Left lobe of liver (tissue), 2 donors: ENCODE measurements around the gene PFDN4. TPM values are rescaled to one million over a fixed set of nuclear protein-coding genes. Genes with fewer than 3 reads are reported as not detected.
"Not testable (repeated sequence)": the region's sequence is repeated elsewhere in the genome, so short reads cannot be mapped to it uniquely, and the experiment has no call there.

ENCODE experiments used
- ATAC-seq: fragments of 200-7000 bp; cut with Tn5 transposase; one replicate; pipeline ENCODE4 v1.9.1; 2020; ENCODE audit warnings: mild to moderate bottlenecking, moderate library complexity
- DNase-seq: peaks from one replicate; pipeline ENCODE4 v3.0.0-alpha.2; 2020; ENCODE audit warnings: low spot score
- total RNA-seq: library from RNA; stranded (reverse); gene quantifications from one replicate; pipeline ENCODE4 v1.2.1, GENCODE V29; 2021
- donor health status: DM: no; HTN: no; CAD: no; lungs with moderate emphysema.
- donor health status: DM: no; HTN: yes; CAD: no.

The PFDN4 gene
- total RNA-seq, 1 donor from 2014 or later, result 4.3 TPM

DNA sequence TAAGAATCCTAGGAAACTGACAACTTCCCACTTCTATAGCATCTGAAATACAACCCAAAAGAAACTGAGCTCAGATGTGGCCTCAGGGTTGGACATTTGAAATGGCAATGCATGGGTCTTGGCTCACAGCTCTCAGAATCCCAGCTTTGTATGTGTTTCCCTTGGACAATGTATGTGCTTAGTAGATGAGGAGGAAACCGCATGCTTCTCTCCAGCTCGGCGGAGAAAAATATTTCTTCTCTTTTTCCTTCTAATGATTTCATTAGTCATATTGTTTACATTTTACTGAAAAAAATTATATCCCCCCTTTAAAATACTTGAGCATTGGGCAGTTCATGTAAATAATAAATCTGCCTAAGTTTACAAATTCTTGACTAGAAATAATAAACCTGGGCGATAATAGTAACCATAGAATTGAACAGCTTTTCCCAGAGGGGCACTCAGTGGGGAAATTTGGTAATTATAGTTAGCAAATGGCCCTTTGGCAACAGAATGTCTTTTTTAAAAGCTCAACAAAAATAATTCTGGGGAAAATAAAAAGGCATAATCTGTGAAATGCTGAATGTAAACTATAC is 55.3 kb downstream of the PFDN4 start:
- ATAC-seq (no peak), DNase-seq (no peak)

DNA sequence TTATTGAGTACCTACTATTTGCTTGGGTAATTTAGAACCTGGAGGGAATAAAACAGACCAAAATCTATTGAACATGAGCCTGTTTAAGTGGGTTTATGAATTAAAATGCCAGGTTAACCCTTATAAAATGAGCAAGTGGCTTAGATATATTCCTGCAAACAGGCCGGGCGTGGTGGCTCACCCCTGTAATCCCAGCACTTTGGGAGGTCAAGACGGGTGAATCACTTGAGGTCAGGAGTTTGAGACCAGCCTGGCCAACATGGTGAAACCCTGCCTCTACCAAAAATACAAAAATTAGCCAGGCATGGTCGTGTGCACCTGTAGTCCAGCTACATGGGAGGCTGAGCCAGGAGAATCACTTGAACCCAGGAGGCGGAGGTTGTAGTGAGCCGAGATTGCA is 57.9 kb downstream of the PFDN4 start:
- not testable (repeated sequence) for DNase-seq, ATAC-seq

GRCh38 chr20:54266844-54267243 is 59.0 kb downstream of the PFDN4 start:
- ATAC-seq, result no peak
- DNase-seq, result no peak

GRCh38 chr20:54267483-54268003 is 59.7 kb downstream of the PFDN4 start:
- no peak for ATAC-seq

GRCh38 chr20:54268941-54269340 is 61.1 kb downstream of the PFDN4 start:
- no peak for DNase-seq
- ATAC-seq, result no peak

More at GRCh38 chr20:54267483-54268003, 59.7 kb downstream of the PFDN4 start:
- DNase-seq, result no peak

Other genes starting within 250 kb of the PFDN4 start
- gene BCAS1, start 137.5 kb upstream of the PFDN4 start, total RNA-seq, result 0.08 TPM
- not detected for gene CYP24A1, start 34.1 kb upstream of the PFDN4 start, total RNA-seq